ENCODE data around the gene CSDE1. TPM values are rescaled to one million over a fixed set of nuclear protein-coding genes. Genes with fewer than 3 reads are reported as not detected.
A peak's percentile ranks its signal among the peaks of the same experiment; 100 is the strongest.

Gene CSDE1
- total RNA-seq, 1 experiment from 2014 or later = 294 TPM

- in situ Hi-C loops (cut with HindIII; ENCODE audit: low pct_unique_long_range_greater_than_20kb, low sequenced_read_pairs) = no loop called here
- no peak for DNase-seq (ENCODE audit: low read depth, low spot score)
Measured at GRCh38 chr1:114718661-114719423, 38.9 kb downstream of the CSDE1 start.

DNA sequence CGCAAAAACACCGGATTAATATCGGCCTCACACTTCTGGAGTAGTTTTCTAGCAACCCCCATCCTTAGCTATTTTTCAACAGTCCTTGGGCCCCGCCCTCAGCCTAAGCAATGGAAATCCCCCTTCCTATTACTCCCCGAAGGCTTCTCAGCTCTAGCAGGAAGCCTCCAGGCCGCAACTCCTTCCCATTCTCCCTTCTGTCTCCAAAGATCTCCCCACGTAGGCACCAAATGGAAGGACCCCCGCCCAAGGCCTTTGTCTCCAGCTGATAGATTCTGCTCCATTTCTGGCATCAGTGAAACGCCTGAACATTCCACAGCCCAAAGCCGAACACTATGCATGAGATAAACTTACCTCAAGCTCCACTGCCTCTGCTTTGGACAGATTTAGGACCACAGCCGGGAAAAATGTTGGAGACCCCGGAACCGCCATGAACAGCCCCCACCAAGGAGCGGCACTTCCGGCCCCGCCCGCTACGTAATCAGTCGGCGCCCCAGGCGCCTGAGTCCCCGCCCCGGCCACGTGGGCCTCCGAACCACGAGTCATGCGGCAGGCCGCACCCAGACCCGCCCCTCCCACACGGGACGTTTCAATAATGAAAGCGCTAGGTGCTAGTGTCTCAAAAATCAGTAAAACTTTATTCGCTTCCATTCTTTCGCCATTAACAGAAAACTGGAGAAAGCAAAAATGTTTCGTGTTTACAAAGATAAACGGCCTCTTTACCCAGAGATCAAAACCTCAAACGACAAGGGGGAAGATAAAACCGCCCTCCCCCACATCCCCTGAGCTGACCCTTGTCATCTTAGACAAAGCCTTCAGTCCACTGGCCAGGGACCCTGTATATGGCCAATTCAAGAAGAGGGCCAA, 41.2 kb downstream of the CSDE1 start, which contains the start of gene NRAS:
Gene NRAS (minus strand): TSS at position 468 of the 867 bp plus-strand sequence. CDS start 611 bp downstream, outside the sequence.
- DNase-seq (ENCODE audit: low read depth, low spot score) = peak; percentile 87
- in situ Hi-C loops (cut with HindIII; ENCODE audit: low pct_unique_long_range_greater_than_20kb, low sequenced_read_pairs) = no loop called here

- no peak for DNase-seq (ENCODE audit: low read depth, low spot score)
- in situ Hi-C loops (cut with HindIII; ENCODE audit: low pct_unique_long_range_greater_than_20kb, low sequenced_read_pairs) = no loop called here
Measured at GRCh38 chr1:114715952-114716303, 41.9 kb downstream of the CSDE1 start.

DNA sequence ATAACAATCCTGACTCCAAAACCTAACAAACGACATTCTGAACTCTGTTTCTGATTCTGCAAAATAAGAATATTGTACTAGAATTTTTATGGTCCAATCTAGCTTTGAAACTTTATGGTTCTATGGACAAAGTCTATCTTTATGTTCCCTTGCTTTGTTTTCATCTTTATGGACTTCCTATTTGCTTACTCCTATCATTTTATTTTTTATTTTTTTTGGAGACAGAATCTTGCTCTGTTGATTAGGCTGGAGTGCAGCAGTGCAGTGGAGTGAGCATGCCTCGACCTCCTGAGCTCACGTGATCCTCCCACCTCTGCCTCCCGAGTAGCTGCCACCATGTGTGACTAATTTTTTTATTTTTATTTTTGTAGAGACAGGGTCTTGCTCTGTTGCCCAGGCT, 44.8 kb downstream of the CSDE1 start:
- in situ Hi-C loops (cut with HindIII; ENCODE audit: low pct_unique_long_range_greater_than_20kb, low sequenced_read_pairs) = no loop called here
- no peak for DNase-seq (ENCODE audit: low read depth, low spot score)

- in situ Hi-C loops (cut with HindIII; ENCODE audit: low pct_unique_long_range_greater_than_20kb, low sequenced_read_pairs) = no loop called here
- no peak for DNase-seq (ENCODE audit: low read depth, low spot score)
Measured at GRCh38 chr1:114710360-114710759, 47.4 kb downstream of the CSDE1 start.

DNA sequence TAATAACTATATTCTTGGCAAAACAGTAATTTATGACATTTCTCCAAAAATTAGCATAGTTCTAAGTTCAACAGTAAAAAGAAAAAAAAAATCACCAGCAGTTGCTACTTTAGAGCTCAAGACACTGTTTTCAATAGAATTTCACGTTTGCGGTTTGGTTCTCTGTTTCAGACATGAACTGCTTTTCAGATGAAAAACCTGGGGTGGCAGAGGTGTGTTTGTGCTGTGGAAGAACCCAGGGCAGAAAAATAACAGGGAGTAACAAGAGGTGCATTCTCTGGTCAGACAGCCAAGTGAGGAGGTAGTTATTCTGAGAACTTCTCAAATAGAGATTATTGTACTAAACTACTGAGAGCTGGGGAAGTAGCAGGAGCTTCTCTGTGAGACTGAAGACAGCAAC, 50.2 kb downstream of the CSDE1 start:
- in situ Hi-C loops (cut with HindIII; ENCODE audit: low pct_unique_long_range_greater_than_20kb, low sequenced_read_pairs) = no loop called here
- DNase-seq (ENCODE audit: low read depth, low spot score) = no peak

- DNase-seq (ENCODE audit: low read depth, low spot score) = no peak
- in situ Hi-C loops (cut with HindIII; ENCODE audit: low pct_unique_long_range_greater_than_20kb, low sequenced_read_pairs) = no loop called here
Measured at GRCh38 chr1:114703242-114703641, 54.5 kb downstream of the CSDE1 start.

GRCh38 chr1:114702737-114703136, 55.0 kb downstream of the CSDE1 start:
- DNase-seq (ENCODE audit: low read depth, low spot score) = no peak
- in situ Hi-C loops (cut with HindIII; ENCODE audit: low pct_unique_long_range_greater_than_20kb, low sequenced_read_pairs) = no loop called here

DNA sequence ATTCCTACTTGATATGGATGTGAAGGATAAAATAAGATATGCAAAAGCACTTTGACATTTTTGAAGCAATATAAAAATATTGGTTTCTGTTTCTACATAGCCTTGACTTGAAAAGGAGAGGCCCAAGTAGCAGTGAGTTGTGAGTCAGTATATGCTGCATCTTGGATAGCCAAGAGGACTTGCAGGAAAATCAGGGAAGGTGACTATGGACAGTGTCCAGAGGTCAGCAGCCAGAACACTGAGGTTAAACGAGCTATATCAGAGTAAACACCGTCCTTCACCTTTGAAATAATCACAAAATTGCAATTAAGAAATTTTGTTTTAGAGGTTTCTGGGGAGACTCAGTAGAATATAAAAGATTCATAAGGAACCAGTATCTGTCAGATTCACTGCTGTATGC, 55.9 kb downstream of the CSDE1 start:
- no peak for DNase-seq (ENCODE audit: low read depth, low spot score)
- in situ Hi-C loops (cut with HindIII; ENCODE audit: low pct_unique_long_range_greater_than_20kb, low sequenced_read_pairs) = no loop called here

GRCh38 chr1:114700036-114700600, 57.7 kb downstream of the CSDE1 start:
- in situ Hi-C loops (cut with HindIII; ENCODE audit: low pct_unique_long_range_greater_than_20kb, low sequenced_read_pairs) = no loop called here
- no peak for DNase-seq (ENCODE audit: low read depth, low spot score)

GRCh38 chr1:114696810-114697209, 61.0 kb downstream of the CSDE1 start:
- DNase-seq (ENCODE audit: low read depth, low spot score) = no peak
- in situ Hi-C loops (cut with HindIII; ENCODE audit: low pct_unique_long_range_greater_than_20kb, low sequenced_read_pairs) = no loop called here

- DNase-seq (ENCODE audit: low read depth, low spot score) = no peak
- in situ Hi-C loops (cut with HindIII; ENCODE audit: low pct_unique_long_range_greater_than_20kb, low sequenced_read_pairs) = no loop called here
Measured at GRCh38 chr1:114695430-114696058, 62.2 kb downstream of the CSDE1 start, which contains the start of gene AMPD1. TSS of gene AMPD1 (minus strand) at chr1:114695546. CDS start at chr1:114695471, 75 bp downstream.

- DNase-seq (ENCODE audit: low read depth, low spot score) = no peak
Measured at GRCh38 chr1:114694540-114695310, 63.1 kb downstream of the CSDE1 start.

GRCh38 chr1:114692947-114693346, 64.8 kb downstream of the CSDE1 start:
- in situ Hi-C loops (cut with HindIII; ENCODE audit: low pct_unique_long_range_greater_than_20kb, low sequenced_read_pairs) = no loop called here
- no peak for DNase-seq (ENCODE audit: low read depth, low spot score)

More at GRCh38 chr1:114694540-114695310, 63.1 kb downstream of the CSDE1 start:
- in situ Hi-C loops (cut with HindIII; ENCODE audit: low pct_unique_long_range_greater_than_20kb, low sequenced_read_pairs) = no loop called here

- no peak for DNase-seq (ENCODE audit: low read depth, low spot score)
- in situ Hi-C loops (cut with HindIII; ENCODE audit: low pct_unique_long_range_greater_than_20kb, low sequenced_read_pairs) = no loop called here
Measured at GRCh38 chr1:114691061-114691460, 66.7 kb downstream of the CSDE1 start.

DNA sequence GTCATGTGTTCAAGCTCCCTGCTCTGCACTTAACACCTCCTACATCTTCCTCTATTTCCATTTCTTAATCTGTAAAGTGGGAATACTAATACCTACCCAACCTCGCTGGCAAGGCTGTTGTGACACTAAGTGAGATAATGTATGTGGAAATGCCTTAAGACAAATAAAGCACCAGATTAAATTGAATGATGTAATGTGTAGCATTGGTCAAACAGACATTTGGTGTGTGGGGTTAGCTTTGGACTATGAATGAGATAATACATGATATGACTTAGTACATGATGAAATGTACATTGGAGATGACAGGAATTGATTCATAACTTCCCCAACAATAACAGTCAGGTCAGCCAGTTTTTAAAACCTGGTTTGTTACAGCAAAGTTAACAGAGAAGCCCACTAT, 67.6 kb downstream of the CSDE1 start:
- in situ Hi-C loops (cut with HindIII; ENCODE audit: low pct_unique_long_range_greater_than_20kb, low sequenced_read_pairs) = no loop called here
- no peak for DNase-seq (ENCODE audit: low read depth, low spot score)

DNA sequence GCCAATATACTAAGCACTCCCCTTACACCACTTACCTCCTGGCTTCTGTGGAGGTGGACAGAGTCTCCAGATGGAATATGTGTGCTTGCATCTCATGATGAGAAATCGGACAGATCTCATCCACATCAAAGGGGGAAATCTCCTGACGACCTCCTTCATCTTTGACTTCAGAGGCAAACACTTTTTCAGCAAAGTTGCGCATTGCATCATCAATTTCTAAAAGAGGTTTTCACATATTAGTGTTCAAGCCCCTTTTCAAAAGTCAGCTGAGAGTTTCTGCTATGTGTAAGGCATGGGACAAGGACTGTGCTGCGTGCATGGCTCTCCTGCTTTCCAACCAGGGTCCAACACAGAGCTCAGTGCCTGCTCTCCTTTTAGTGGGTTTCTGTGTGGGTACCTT, 69.3 kb downstream of the CSDE1 start:
- in situ Hi-C loops (cut with HindIII; ENCODE audit: low pct_unique_long_range_greater_than_20kb, low sequenced_read_pairs) = no loop called here

More for the DNA sequence above, 69.3 kb downstream of the CSDE1 start:
- no peak for DNase-seq (ENCODE audit: low read depth, low spot score)

Data from SK-MEL-5 (cell line).